ENCODE data around the gene INAFM2.

INAFM2 gene

GRCh38 chr15:40342416-40343320 lies 19.2 kb downstream of the INAFM2 start:
- no peak for DNase-seq (ENCODE audit: low read depth, low spot score)

- DNase-seq (ENCODE audit: low read depth, low spot score): no peak
These were observed 20.0 kb downstream of the INAFM2 start for GRCh38 chr15:40343512-40343911.

- DNase-seq (ENCODE audit: low read depth, low spot score): no peak
These were observed 20.7 kb downstream of the INAFM2 start for GRCh38 chr15:40344217-40344616.

GRCh38 chr15:40344631-40345120 lies 21.2 kb downstream of the INAFM2 start:
- DNase-seq (ENCODE audit: low read depth, low spot score): no peak

GRCh38 chr15:40345225-40345866 lies 21.9 kb downstream of the INAFM2 start:
- no peak for DNase-seq (ENCODE audit: low read depth, low spot score)

- no peak for DNase-seq (ENCODE audit: low read depth, low spot score)
These were observed 22.5 kb downstream of the INAFM2 start for GRCh38 chr15:40345867-40346578.

- DNase-seq (ENCODE audit: low read depth, low spot score): no peak
These were observed 23.4 kb downstream of the INAFM2 start for GRCh38 chr15:40346579-40347558.

- DNase-seq (ENCODE audit: low read depth, low spot score): no peak
These were observed 24.3 kb downstream of the INAFM2 start for GRCh38 chr15:40347559-40348473.

GRCh38 chr15:40348474-40348870 lies 25.0 kb downstream of the INAFM2 start:
- no peak for DNase-seq (ENCODE audit: low read depth, low spot score)

- DNase-seq (ENCODE audit: low read depth, low spot score): no peak
These were observed 25.7 kb downstream of the INAFM2 start for GRCh38 chr15:40349163-40349562.

GRCh38 chr15:40352281-40352901 lies 28.9 kb downstream of the INAFM2 start:
- no peak for DNase-seq (ENCODE audit: low read depth, low spot score)

- DNase-seq (ENCODE audit: low read depth, low spot score): no peak
These were observed 30.2 kb downstream of the INAFM2 start for GRCh38 chr15:40353697-40354096.

GRCh38 chr15:40354408-40355171 lies 31.1 kb downstream of the INAFM2 start:
- no peak for DNase-seq (ENCODE audit: low read depth, low spot score)

- DNase-seq (ENCODE audit: low read depth, low spot score): no peak
These were observed 32.6 kb downstream of the INAFM2 start for GRCh38 chr15:40355976-40356585.

GRCh38 chr15:40357246-40357645 lies 33.8 kb downstream of the INAFM2 start:
- DNase-seq (ENCODE audit: low read depth, low spot score): no peak

GRCh38 chr15:40357723-40358470 lies 34.4 kb downstream of the INAFM2 start, which contains the start of gene DISP2:
TSS of gene DISP2 (plus strand) at chr15:40358219. CDS start at chr15:40358322, 103 bp downstream.
- DNase-seq (ENCODE audit: low read depth, low spot score): no peak

Measured in iPS DF 19.7 (cell line).